ENCODE measurements around the gene SLC24A3. TPM values are rescaled to one million over a fixed set of nuclear protein-coding genes. Genes with fewer than 3 reads are reported as not detected.

SLC24A3 gene
- total and polyA plus RNA-seq, 2 experiments from 2014 or later: 0.81 to 2.5 TPM

- peaks cover 3% of the 10 kb centered on the region; the same call in 2 of the 3 replicates for H3K36me3 Mint-ChIP-seq (ENCODE audit: low read depth)
- H3K4me3 ChIP-seq: no peak overlapping the region
These were observed 530.7 kb downstream of the SLC24A3 start for GRCh38 chr20:19742974-19743639.

More at GRCh38 chr20:19742974-19743639, 530.7 kb downstream of the SLC24A3 start:
- Mint-ChIP-seq H3K4me3 (no peak overlapping the region), H3K9me3 (peaks cover 7% of the 10 kb centered on the region), H3K27me3 (ENCODE audit: insufficient read depth, low read depth, poor library complexity) (peaks cover 1% of the 10 kb centered on the region), H3K27ac (no peak overlapping the region), H3K4me1 (peaks cover 19% of the 10 kb centered on the region)
- H3K4me2 ChIP-seq: no peak overlapping the region
- no peaks in the 10 kb centered on the region for H3K36me3 ChIP-seq (ENCODE audit: insufficient read depth)
- ATAC-seq (no peak), DNase-seq (ENCODE audit: low spot score) (no peak)
- H4K20me1 ChIP-seq (replicated peaks; ENCODE audit: insufficient read depth): no peaks in the 10 kb centered on the region
- H3K79me2 ChIP-seq (replicated peaks; ENCODE audit: insufficient read depth): no peaks in the 10 kb centered on the region
- H3K9me2 ChIP-seq (ENCODE audit: insufficient read depth): peaks cover 9% of the 10 kb centered on the region; the same call in 1 of the 2 replicates
- H3K4me1 ChIP-seq (ENCODE audit: insufficient read depth): no peaks in the 10 kb centered on the region
- H3F3A ChIP-seq (replicated peaks; ENCODE audit: low read depth): no peaks in the 10 kb centered on the region
- no peaks in the 10 kb centered on the region for H3K27me3 ChIP-seq (ENCODE audit: insufficient read depth)
- H3K27ac ChIP-seq (ENCODE audit: low read depth): no peak overlapping the region
- H2AFZ ChIP-seq: peak overlapping the region; percentile 74; the same call in 1 of the 2 replicates
- no peak for TF ChIP-seq JUNB (IDR thresholded peaks at IDR 0.05; ENCODE audit: unreplicated experiment)
- no peak for TF ChIP-seq CREB1 (CRISPR knock-in tag; IDR thresholded peaks at IDR 0.05; ENCODE audit: low read depth)
- TF ChIP-seq POLR2AphosphoS5 (IDR thresholded peaks at IDR 0.05; ENCODE audit: low read depth): no peak
- no peak for TF ChIP-seq EZH2 (IDR thresholded peaks at IDR 0.05; ENCODE audit: low read depth, unreplicated experiment)
- no peak for TF ChIP-seq EZH2phosphoT487 (IDR thresholded peaks at IDR 0.05; ENCODE audit: unreplicated experiment)
- no peak for TF ChIP-seq REST (IDR thresholded peaks at IDR 0.05; ENCODE audit: unreplicated experiment)
- no peak for TF ChIP-seq NANOG (IDR thresholded peaks at IDR 0.05; ENCODE audit: borderline replicate concordance)
- TF ChIP-seq ZNF462 (CRISPR knock-in tag; IDR thresholded peaks at IDR 0.05): no peak
- no peak for TF ChIP-seq CTCF (conservative IDR thresholded peaks at IDR 0.05; ENCODE audit: low read depth in 2 of 2)
- no peak for TF ChIP-seq ZNF331 (CRISPR knock-in tag; IDR thresholded peaks at IDR 0.05; ENCODE audit: low read depth)
- TF ChIP-seq ETS1 (IDR thresholded peaks at IDR 0.05): no peak
- TF ChIP-seq ZNF114 (CRISPR knock-in tag; IDR thresholded peaks at IDR 0.05): no peak
